H1 (cell line): ENCODE results near the gene TMBIM1. TPM values are rescaled to one million over a fixed set of nuclear protein-coding genes. Genes with fewer than 3 reads are reported as not detected.

ENCODE experiments used
- CTCF ChIA-PET: fragments of 300-600 bp; sonication (Branson Sonifier 250); formaldehyde crosslinking; loops from one replicate; lab custom pipeline; 2021; ENCODE audit not compliant: partially characterized antibody; lab: Charles Lee
- POLR2A ChIA-PET: fragments of 300-600 bp; sonication (Branson Sonifier 250); formaldehyde crosslinking; loops from one replicate; lab custom pipeline; 2021; ENCODE audit warnings: inconsistent platforms; ENCODE audit not compliant: partially characterized antibody; lab: Charles Lee
- DNase-seq, 2 experiments: peaks; one replicate each; pipeline versions ENCODE4 v3.0.0 to v3.0.0-alpha.2; 2010 to 2022; ENCODE audit warnings: low spot score in 2 of 2, low read depth in 1 of 2, mixed read lengths in 1 of 2
- FAIRE-seq: peaks from 2 replicates; lab custom pipeline; 2011; peaks lifted over from hg19 to GRCh38; lab: Jason Lieb, UNC
- H2AFZ ChIP-seq: 2 replicates; pipeline ENCODE4 v1.8.1; 2012; ENCODE audit warnings: low read length, inconsistent platforms
- H2AK5ac ChIP-seq: 2 replicates; pipeline ENCODE4 v1.6.1; 2013; ENCODE audit warnings: low read depth, low read length
- H2BK120ac ChIP-seq: replicated peaks from 2 replicates; pipeline ENCODE3; 2013; ENCODE audit warnings: low read depth, low read length, inconsistent platforms
- H2BK12ac ChIP-seq: 2 replicates; pipeline ENCODE4 v1.6.1; 2013; ENCODE audit warnings: low read depth, low read length
- H2BK15ac ChIP-seq: 2 replicates; pipeline ENCODE4 v1.6.1; 2013; ENCODE audit warnings: low read length
- H2BK20ac ChIP-seq: 2 replicates; pipeline ENCODE4 v1.6.1; 2013; ENCODE audit warnings: low read length
- H2BK5ac ChIP-seq: 2 replicates; pipeline ENCODE4 v1.6.1; 2013; ENCODE audit warnings: low read depth, low read length
- H3K14ac ChIP-seq: 2 replicates; pipeline ENCODE4 v1.6.1; 2013; ENCODE audit warnings: inconsistent platforms; ENCODE audit not compliant: insufficient read length
- H3K18ac ChIP-seq: 2 replicates; pipeline ENCODE4 v1.6.1; 2013; ENCODE audit warnings: low read length; ENCODE audit errors: extremely low read depth
- H3K23ac ChIP-seq: 2 replicates; pipeline ENCODE4 v1.6.1; 2013; ENCODE audit warnings: inconsistent platforms; ENCODE audit not compliant: insufficient read length
- H3K23me2 ChIP-seq: 2 replicates; pipeline ENCODE4 v1.6.1; 2013; ENCODE audit warnings: low read depth, low read length
- H3K27ac ChIP-seq: 2 replicates; pipeline ENCODE4 v1.6.1; 2011; ENCODE audit warnings: low read depth, low read length, inconsistent platforms
- H3K27me3 ChIP-seq, 4 experiments: replicated peaks in 1 of 4; 1 replicate in 1 of 4; 2 replicates in 3 of 4; pipeline versions ENCODE4 v1.6.1 to v1.8.1; 2011 to 2013; ENCODE audit warnings: low read length in 3 of 4, mild to moderate bottlenecking in 3 of 4, inconsistent platforms in 2 of 4, mixed read lengths in 2 of 4, moderate library complexity in 1 of 4; ENCODE audit not compliant: control insufficient read depth in 3 of 4, insufficient read depth in 3 of 4; ENCODE audit errors: extremely low read depth in 1 of 4
- H3K36me3 ChIP-seq, 4 experiments: 2 replicates each; pipeline versions ENCODE4 v1.6.1 to v1.8.1; 2011 to 2013; ENCODE audit warnings: mild to moderate bottlenecking in 4 of 4, low read length in 3 of 4, moderate library complexity in 2 of 4, control low read depth in 1 of 4, inconsistent platforms in 1 of 4; ENCODE audit not compliant: insufficient read depth in 4 of 4, control insufficient read depth in 2 of 4
- H3K4ac ChIP-seq: replicated peaks from 2 replicates; pipeline ENCODE3; 2013; ENCODE audit warnings: low read length, low read depth, mixed read lengths, inconsistent platforms; ENCODE audit not compliant: insufficient read length
- H3K4me1 ChIP-seq, 4 experiments: replicated peaks in 1 of 4; 1 replicate in 1 of 4; 2 replicates in 3 of 4; pipeline versions ENCODE4 v1.6.1 to v1.8.1; 2011 to 2013; ENCODE audit warnings: low read length in 3 of 4, inconsistent platforms in 2 of 4, mixed read lengths in 1 of 4; ENCODE audit not compliant: insufficient read depth in 4 of 4, control insufficient read depth in 3 of 4
- H3K4me2 ChIP-seq, 2 experiments: 2 replicates each; pipeline versions ENCODE4 v1.6.1 to v1.8.1; 2011 to 2013; ENCODE audit warnings: low read depth in 2 of 2, low read length in 2 of 2, control low read depth in 1 of 2, inconsistent platforms in 1 of 2, mild to moderate bottlenecking in 1 of 2; ENCODE audit not compliant: insufficient read depth in 1 of 2
- H3K4me3 ChIP-seq, 4 experiments: fragments of 200-600, 300-600 bp in 1 of 4; sonication (generic), shearing (Covaris generic), sonication (Bioruptor Twin) in 1 of 4; 2 replicates each; pipeline versions ENCODE4 v1.5.1 to v1.8.1; 2011 to 2016; ENCODE audit warnings: low read length in 4 of 4, low read depth in 3 of 4, control low read depth in 2 of 4, inconsistent platforms in 2 of 4, mild to moderate bottlenecking in 2 of 4, mixed read lengths in 1 of 4, moderate library complexity in 1 of 4; ENCODE audit not compliant: insufficient read depth in 2 of 4; ENCODE audit errors: extremely low read depth in 1 of 4
- H3K56ac ChIP-seq: replicated peaks from 2 replicates; pipeline ENCODE3; 2013; ENCODE audit warnings: low read depth, mild to moderate bottlenecking, mixed read lengths, low read length, inconsistent platforms; ENCODE audit not compliant: insufficient read length
- H3K79me1 ChIP-seq: 2 replicates; pipeline ENCODE4 v1.6.1; 2013; ENCODE audit warnings: low read depth, low read length, control low read depth
- H3K79me2 ChIP-seq, 2 experiments: 2 replicates each; pipeline versions ENCODE4 v1.6.1 to v1.8.1; 2012 to 2013; ENCODE audit warnings: low read length in 2 of 2, mild to moderate bottlenecking in 2 of 2, inconsistent platforms in 1 of 2; ENCODE audit not compliant: insufficient read depth in 2 of 2, control insufficient read depth in 1 of 2
- H3K9ac ChIP-seq, 4 experiments: replicated peaks in 1 of 4; 1 replicate in 1 of 4; 2 replicates in 3 of 4; pipeline versions ENCODE4 v1.6.1 to v1.8.1; 2011 to 2013; ENCODE audit warnings: low read depth in 3 of 4, low read length in 3 of 4, control low read depth in 2 of 4, mild to moderate bottlenecking in 2 of 4, moderate library complexity in 2 of 4, inconsistent platforms in 1 of 4; ENCODE audit errors: extremely low read depth in 1 of 4
- H3K9me3 ChIP-seq, 2 experiments: 2 replicates each; pipeline versions ENCODE4 v1.6.1 to v1.8.1; 2012 to 2013; ENCODE audit warnings: mild to moderate bottlenecking in 2 of 2, moderate library complexity in 2 of 2, control low read depth in 1 of 2, inconsistent platforms in 1 of 2, low read depth in 1 of 2, low read length in 1 of 2, mixed read lengths in 1 of 2; ENCODE audit not compliant: insufficient read depth in 2 of 2
- H4K20me1 ChIP-seq, 2 experiments: replicated peaks in 1 of 2; 2 replicates each; pipeline versions ENCODE3 to v1.8.1; 2011 to 2013; ENCODE audit warnings: inconsistent platforms in 2 of 2, low read length in 2 of 2, mild to moderate bottlenecking in 1 of 2; ENCODE audit not compliant: insufficient read depth in 2 of 2, control insufficient read depth in 1 of 2
- H4K5ac ChIP-seq: 2 replicates; pipeline ENCODE4 v1.6.1; 2013; ENCODE audit warnings: low read length, low read depth, mixed read lengths, inconsistent platforms; ENCODE audit not compliant: insufficient read length
- H4K8ac ChIP-seq: 2 replicates; pipeline ENCODE4 v1.8.0; 2013; ENCODE audit warnings: mild to moderate bottlenecking, moderate library complexity, low read length, inconsistent platforms; ENCODE audit not compliant: insufficient read depth; ENCODE audit errors: extremely low read depth
- H4K91ac ChIP-seq: replicated peaks from 2 replicates; pipeline ENCODE3; 2013; ENCODE audit warnings: low read length, mixed read lengths, inconsistent platforms; ENCODE audit not compliant: insufficient read length
- BCL11A ChIP-seq, 2 experiments: IDR thresholded peaks; one replicate each; pipeline ENCODE4 v1.6.1; 2011; ENCODE audit warnings: low read depth in 2 of 2, low read length in 2 of 2, mild to moderate bottlenecking in 2 of 2
- CHD1 ChIP-seq: IDR thresholded peaks from 2 replicates; pipeline ENCODE4 v1.6.1; 2012; ENCODE audit warnings: low read depth, low read length, improper control_type of control experiment
- HDAC6 ChIP-seq: IDR thresholded peaks from one replicate; pipeline ENCODE4 v1.7.1; 2012; ENCODE audit warnings: low read depth, mild to moderate bottlenecking, inconsistent platforms, low read length, moderate library complexity
- KDM5A ChIP-seq: fragments of 200-600 bp; IDR thresholded peaks from 2 replicates; pipeline ENCODE4 v1.7.1; 2012; ENCODE audit warnings: mild to moderate bottlenecking, low read length, inconsistent platforms, mixed read lengths
- MAX ChIP-seq: IDR thresholded peaks from 2 replicates; pipeline ENCODE4 v1.6.1; 2012; ENCODE audit warnings: inconsistent platforms
- POLR2A ChIP-seq, 2 experiments: IDR thresholded peaks; 1 replicate in 1 of 2; 2 replicates in 1 of 2; pipeline ENCODE4 v1.6.1; 2011; ENCODE audit warnings: low read depth in 2 of 2, low read length in 2 of 2, mild to moderate bottlenecking in 2 of 2; ENCODE audit errors: control extremely low read depth in 1 of 2
- RBBP5 ChIP-seq: IDR thresholded peaks from 2 replicates; pipeline ENCODE4 v1.7.1; 2012; ENCODE audit warnings: low read depth, mild to moderate bottlenecking, inconsistent platforms, low read length, moderate library complexity, borderline replicate concordance
- SIN3A ChIP-seq, 2 experiments: IDR thresholded peaks in 1 of 2; conservative IDR thresholded peaks in 1 of 2; 2 replicates each; pipeline ENCODE4 v1.6.1; 2011 to 2012; ENCODE audit warnings: low read length in 2 of 2, improper control_type of control experiment in 1 of 2, low read depth in 1 of 2, mild to moderate bottlenecking in 1 of 2
- TAF1 ChIP-seq: IDR thresholded peaks from 2 replicates; pipeline ENCODE4 v1.6.1; 2011; ENCODE audit warnings: mild to moderate bottlenecking, low read depth, low read length
- ZNF274 ChIP-seq: IDR thresholded peaks from 2 replicates; pipeline ENCODE4 v1.7.0; 2012; ENCODE audit warnings: low read length, borderline replicate concordance; ENCODE audit errors: extremely low read depth
- WGBS, 2 experiments: shearing (Covaris generic) in 1 of 2; methylation state at CpG; one replicate each; pipeline versions ENCODE4 v1.1.6 to v1.1.7; 2013 to 2015; ENCODE audit warnings: low lambda C conversion rate in 2 of 2, mixed read lengths in 2 of 2, inconsistent platforms in 1 of 2, low coverage in 1 of 2, missing lambda C conversion rate in 1 of 2; ENCODE audit not compliant: insufficient replicate concordance in 2 of 2, insufficient coverage in 1 of 2, insufficient read length in 1 of 2; ENCODE audit errors: extremely low coverage in 1 of 2, missing lambda C conversion rate in 1 of 2; 5-methylcytosine and 5-hydroxymethylcytosine counted together
- polyA plus RNA-seq, 7 experiments: library from polyadenylated mRNA; depleted of rRNA in 3 of 7; stranded (reverse) in 5 of 7; unstranded in 2 of 7; fragments of >200 nt in 5 of 7; fragments of 200-250 nt in 2 of 7; gene quantifications; 1 replicate in 5 of 7; 2 replicates in 1 of 7; 4 replicates in 1 of 7; pipeline versions ENCODE4 v1.2.1 to v1.2.3, GENCODE V29; 2011 to 2013; ENCODE audit warnings: missing spikeins in 2 of 7, mixed read lengths in 2 of 7
- total RNA-seq: library from RNA; stranded (reverse); fragmentation: NEBNext Ultra II Directional; extraction: Animal tissue kit (Norgen Biotek cat#: 25700); gene quantifications from 2 replicates; pipeline ENCODE4 v1.2.1, GENCODE V29; 2021

Gene TMBIM1
- total and polyA plus RNA-seq, 2 of the 8 experiments (the other 6 are each of a cell fraction or from before 2014, with no cell fraction given), result 22.1 to 36.8 TPM

GRCh38 chr2:218323526-218324472 is 31.5 kb upstream of the TMBIM1 start:
- no peaks in the 10 kb centered on the region for H4K20me1 ChIP-seq
- H4K8ac ChIP-seq, result no peak overlapping the region
- H3K18ac ChIP-seq, result peak overlapping the region; percentile 86
- no peak overlapping the region for H2BK120ac ChIP-seq
- peak overlapping the region; percentile 94 to 98 for H3K4me2 ChIP-seq
- H3K9me3 ChIP-seq, result no peaks in the 10 kb centered on the region
- no peak overlapping the region for H3K14ac ChIP-seq
- H3K4ac ChIP-seq, result no peak overlapping the region
- H2BK12ac ChIP-seq, result peak overlapping the region; percentile 29; the same call in 1 of the 2 replicates
- FAIRE-seq (no peak), DNase-seq (peak; percentile 29 to 73)
- H2AK5ac ChIP-seq, result no peak overlapping the region
- H3K79me1 ChIP-seq, result no peaks in the 10 kb centered on the region
- peaks cover 5 to 29% (median 21%) of the 10 kb centered on the region in 4 experiments for H3K4me1 ChIP-seq
- H3K27me3 ChIP-seq, result no peaks in the 10 kb centered on the region
- CTCF ChIA-PET, result interaction anchor here (0.7 to 5.8 kb wide), 6 partner anchors 10 to 72 kb away, joined by 3 to 39 read pairs (median 4); partner anchors contain the start of gene CATIP
- H2BK20ac ChIP-seq, result peak overlapping the region; percentile 27; the same call in 1 of the 2 replicates
- no peak overlapping the region for H4K91ac ChIP-seq
- H3K56ac ChIP-seq, result no peak overlapping the region
- POLR2A ChIA-PET, result interaction anchor here (0.6 to 2.5 kb wide), 9 partner anchors 9 to 98 kb away, joined by 3 to 13 read pairs (median 4); no protein-coding TSS in a partner anchor
- H4K5ac ChIP-seq, result peak overlapping the region; percentile 70
- H3K27ac ChIP-seq, result peak overlapping the region; percentile 64; the same call in 1 of the 2 replicates
- H2BK5ac ChIP-seq, result peak overlapping the region; percentile 84; the same call in 1 of the 2 replicates
- no peaks in the 10 kb centered on the region for H3K79me2 ChIP-seq
- peaks cover 12% of the 10 kb centered on the region; the same call in 1 of the 2 replicates for H3K23me2 ChIP-seq
- peak overlapping the region; percentile 65 to 81 (median 73) for H3K4me3 ChIP-seq
- 8% methylated on average over 21 of the region's 24 CpGs; no CpG with 5 or more reads in 1 of the 2 experiments for WGBS, 2 experiments
- H3K36me3 ChIP-seq, result no peaks in the 10 kb centered on the region
- peak overlapping the region in 3 of 4 experiments; percentile 26 to 63 (median 33); a peak in 6 of 7 replicates for H3K9ac ChIP-seq
- H2BK15ac ChIP-seq, result peak overlapping the region; percentile 92; the same call in 1 of the 2 replicates
- H3K23ac ChIP-seq, result no peak overlapping the region
- peak overlapping the region; percentile 44 for H2AFZ ChIP-seq
- TF ChIP-seq ZNF274 (no peak), SIN3A (conservative IDR thresholded peaks at IDR 0.05 in 1 of 2, IDR thresholded peaks at IDR 0.05 in 1 of 2; ENCODE audit: low read depth in 1 of 2, low read length in 2 of 2) (no peak; a peak in 1 of 4 replicates), BCL11A (IDR thresholded peaks at IDR 0.05; ENCODE audit: low read depth in 2 of 2, low read length in 2 of 2) (no peak), CHD1 (no peak), HDAC6 (no peak), POLR2A (IDR thresholded peaks at IDR 0.05; ENCODE audit: control extremely low read depth in 1 of 2, low read depth in 2 of 2, low read length in 2 of 2) (no peak; a peak in 1 of 3 replicates), RBBP5 (no peak; the same call in 1 of the 2 replicates), KDM5A (no peak), TAF1 (0 out of 2 replicates have a peak, but pooled peaks have one; percentile 26), MAX (no peak)
